HPDE6-E6E7 (cell line): Measurements from ENCODE around the gene SIX2.

Source experiments
- DNase-seq: peaks from one replicate; pipeline ENCODE4 v3.0.0; 2011; ENCODE audit warnings: missing footprints; ENCODE audit errors: extremely low spot score

The SIX2 gene

DNA sequence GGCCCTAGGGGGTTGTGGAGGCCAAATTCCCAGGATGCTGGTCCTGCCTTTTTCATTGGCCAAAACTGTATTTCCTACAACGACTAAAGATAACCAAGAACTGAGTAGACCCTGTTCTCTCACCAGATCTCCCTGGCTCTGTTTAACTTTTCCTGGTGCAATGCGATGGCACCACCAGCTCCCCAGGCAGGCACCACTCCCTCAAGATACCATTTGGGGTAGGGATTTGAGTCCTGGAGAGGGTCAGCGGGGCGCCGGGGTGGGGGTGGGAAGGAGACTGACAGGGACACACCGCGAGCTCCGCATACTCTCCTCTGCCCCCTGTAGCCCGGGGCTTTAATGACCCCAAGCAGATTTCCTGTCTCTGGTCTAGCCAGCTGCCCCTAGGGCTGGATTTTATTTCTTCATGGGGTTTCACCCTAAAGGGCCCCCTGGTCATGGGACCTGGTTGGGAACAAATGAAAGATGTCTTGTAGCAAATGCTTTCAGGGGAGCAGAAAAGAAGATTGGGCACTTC lies 7.3 kb downstream of the SIX2 start:
- DNase-seq, result no peak

DNA sequence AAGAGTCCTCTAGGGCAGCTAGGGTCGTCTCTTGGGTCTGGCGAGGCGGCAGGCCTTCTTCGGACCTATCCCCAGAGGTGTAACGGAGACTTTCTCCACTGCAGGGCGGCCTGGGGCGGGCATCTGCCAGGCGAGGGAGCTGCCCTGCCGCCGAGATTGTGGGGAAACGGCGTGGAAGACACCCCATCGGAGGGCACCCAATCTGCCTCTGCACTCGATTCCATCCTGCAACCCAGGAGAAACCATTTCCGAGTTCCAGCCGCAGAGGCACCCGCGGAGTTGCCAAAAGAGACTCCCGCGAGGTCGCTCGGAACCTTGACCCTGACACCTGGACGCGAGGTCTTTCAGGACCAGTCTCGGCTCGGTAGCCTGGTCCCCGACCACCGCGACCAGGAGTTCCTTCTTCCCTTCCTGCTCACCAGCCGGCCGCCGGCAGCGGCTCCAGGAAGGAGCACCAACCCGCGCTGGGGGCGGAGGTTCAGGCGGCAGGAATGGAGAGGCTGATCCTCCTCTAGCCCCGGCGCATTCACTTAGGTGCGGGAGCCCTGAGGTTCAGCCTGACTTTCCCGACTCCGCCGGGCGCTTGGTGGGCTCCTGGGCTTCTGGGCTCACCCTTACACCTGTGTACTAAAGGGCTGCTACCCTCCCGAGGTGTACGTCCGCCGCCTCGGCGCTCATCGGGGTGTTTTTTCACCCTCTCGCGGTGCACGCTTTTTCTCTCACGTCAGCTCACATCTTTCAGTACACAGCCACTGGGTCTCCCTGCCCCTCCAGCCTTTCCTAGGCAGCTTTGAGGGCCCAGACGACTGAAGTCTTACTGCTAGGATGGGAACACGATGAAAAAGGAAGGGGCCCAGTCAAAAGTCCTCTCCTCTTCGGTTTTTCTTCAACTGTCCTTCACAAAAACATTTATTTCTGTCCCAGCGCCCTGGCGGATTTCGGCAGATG lies 8.1 kb downstream of the SIX2 start:
- no peak for DNase-seq

DNA sequence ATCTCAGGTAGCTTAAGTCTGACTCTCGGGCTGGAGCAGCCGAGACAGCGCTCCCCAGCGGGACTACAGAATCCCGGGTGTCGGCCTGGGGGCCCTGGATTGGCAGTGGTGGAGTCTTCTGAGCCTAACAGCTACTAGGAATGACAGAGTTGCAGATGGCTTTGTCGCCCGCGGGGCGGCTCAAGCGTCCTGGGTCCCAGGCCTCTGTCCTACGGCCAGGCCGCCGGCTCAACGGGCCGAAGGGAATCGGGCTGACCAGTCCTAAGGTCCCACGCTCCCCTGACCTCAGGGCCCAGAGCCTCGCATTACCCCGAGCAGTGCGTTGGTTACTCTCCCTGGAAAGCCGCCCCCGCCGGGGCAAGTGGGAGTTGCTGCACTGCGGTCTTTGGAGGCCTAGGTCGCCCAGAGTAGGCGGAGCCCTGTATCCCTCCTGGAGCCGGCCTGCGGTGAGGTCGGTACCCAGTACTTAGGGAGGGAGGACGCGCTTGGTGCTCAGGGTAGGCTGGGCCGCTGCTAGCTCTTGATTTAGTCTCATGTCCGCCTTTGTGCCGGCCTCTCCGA lies 8.8 kb downstream of the SIX2 start:
- DNase-seq, result no peak

DNA sequence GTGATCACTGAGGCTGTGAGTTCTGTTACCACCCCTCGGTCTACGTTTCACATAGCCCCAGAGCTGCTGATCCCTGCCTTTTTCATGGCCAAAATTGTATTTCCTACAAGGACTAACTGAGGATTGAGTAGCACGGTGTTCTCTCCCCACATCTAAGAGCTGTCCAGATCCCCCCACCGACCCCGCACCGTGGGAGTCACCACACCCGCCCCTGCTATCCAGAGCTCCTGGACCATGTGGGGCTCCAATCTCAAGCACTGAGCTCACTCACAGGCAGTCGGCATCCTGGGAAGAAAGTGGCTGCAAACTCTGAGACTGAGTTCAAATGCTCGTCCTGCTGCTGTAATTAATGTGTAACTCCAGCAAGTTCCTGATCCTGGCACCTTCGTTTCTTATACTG lies 9.7 kb downstream of the SIX2 start:
- no peak for DNase-seq

DNA sequence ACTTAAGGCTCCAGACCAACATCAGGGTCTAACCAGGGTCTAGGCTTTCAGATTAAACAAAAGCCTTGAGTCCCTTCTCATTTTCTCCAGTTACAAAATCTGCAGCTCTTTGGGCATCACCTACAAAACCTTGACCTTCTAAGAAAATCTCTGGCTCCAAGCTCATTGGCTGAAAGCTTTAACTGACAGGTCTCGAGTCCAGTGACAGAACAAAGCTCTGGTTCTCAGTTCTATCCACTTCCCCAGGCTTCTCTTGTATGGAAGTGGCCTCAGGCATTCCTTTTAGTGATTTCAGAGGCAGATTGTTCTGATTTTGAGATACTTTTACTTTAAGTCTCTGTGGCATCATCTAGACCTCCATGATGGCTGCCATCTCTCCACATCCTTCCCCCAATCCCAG lies 11.3 kb downstream of the SIX2 start:
- no peak for DNase-seq

DNA sequence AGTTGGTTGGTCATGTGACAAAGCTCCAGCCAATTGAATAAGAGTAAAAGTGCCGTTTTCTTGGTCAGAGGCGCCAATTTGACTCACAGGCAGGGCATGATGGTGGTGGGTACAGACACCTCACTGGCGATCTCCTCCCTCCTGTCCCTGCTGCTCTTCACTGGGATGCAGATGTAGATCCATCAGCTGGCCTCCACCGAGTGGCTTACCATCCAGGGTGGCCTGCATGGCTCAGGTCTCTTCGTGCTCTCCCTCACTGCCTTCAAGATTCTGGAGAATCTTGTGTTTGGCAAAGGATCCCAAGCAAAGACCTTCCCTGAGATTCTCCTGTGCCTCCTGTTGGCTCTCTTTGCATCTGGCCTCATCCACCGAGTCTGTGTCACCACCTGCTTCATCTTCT lies 12.9 kb downstream of the SIX2 start:
- no peak for DNase-seq

DNA sequence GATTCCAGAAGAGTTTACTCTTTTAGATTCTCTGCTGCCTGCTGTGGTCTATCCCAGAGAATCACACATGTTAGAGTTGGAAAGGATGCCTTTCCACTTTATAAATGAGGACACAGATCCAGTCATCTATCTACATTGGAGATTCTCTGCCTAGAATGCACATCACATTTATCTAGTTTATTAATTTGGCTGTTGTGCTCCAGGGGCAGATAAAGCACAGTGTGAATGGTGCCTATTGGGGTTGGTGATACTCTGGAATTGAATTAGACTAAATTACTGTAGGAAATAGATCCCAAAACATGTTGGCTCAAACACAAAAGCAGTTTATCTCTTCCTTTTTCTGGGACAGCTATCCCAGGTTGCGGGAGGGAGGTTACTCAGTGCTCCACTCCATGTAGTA lies 14.9 kb downstream of the SIX2 start:
- DNase-seq, result no peak

DNA sequence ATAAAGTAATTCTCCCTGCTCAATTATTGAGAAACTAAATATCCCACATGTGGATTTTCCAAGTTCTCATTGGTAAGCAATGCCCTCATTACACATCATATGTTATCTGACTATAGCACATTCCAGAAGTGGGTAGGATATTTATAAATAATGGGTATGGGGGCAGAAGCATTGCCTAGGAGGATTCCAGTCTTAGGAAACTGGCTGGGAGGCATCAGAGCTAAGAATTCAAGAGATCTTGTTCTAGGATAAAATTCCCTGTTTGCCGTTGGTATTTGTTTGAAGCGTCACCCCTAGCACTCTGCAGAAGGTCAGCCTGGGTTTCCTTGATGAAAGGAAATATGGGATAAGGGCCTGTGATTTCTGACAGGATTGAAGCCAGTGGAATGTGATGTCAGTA lies 20.1 kb downstream of the SIX2 start:
- DNase-seq, result no peak

DNA sequence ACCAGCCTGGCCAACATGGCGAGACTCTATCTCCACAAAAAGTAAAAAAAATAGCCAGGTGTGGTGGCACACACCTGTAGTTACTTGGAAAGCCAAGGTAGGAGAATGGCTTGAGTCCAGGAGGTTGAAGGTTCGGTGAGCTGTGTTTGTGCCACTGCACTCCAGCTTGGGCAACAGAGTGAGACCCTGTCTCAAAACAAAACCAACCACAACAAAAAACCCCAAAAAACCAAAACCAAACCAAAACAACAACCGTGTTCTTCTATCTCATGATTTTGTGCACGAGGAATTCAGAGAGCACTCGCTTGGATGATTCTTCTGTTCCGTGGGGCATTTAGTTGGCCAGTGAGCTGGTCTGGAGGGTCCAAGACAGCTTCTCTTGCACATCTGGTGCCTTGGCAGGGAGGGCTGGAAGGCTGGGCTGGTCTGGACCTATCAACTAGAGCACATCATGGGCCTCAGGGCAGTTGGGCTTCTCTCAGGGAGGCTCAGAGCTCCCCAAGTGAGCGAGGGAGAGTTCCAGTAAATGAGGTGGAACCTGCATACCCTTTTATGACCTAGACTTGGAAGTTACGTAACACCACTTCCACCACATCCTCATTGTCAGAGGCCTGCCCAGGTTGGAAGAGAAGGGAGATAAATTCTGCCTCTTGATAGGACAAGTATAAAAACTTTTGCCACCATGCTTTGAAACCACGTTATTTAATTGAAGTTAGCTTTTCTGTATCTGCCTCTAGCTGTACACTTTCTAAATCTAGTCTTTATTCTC lies 25.2 kb downstream of the SIX2 start:
- no peak for DNase-seq

DNA sequence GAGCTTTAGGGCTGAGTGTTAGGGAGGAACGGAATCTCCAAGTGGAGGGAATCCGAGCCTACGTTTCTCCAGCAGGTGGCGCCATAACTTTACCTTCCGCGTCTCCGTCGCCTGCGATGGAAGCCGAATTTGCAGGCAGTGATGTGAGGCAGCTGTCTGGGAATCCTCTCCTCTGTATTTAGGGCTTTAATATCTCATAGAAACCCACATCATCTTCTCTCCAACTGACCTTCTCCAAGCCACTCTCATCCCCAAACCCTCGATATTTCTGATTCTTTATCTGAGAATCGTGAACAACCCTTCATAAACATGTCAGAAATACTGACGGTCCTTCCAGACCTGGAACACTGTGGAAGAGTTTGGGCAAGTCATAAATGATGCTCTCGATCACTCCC lies 27.5 kb downstream of the SIX2 start:
- DNase-seq, result peak; percentile 64

DNA sequence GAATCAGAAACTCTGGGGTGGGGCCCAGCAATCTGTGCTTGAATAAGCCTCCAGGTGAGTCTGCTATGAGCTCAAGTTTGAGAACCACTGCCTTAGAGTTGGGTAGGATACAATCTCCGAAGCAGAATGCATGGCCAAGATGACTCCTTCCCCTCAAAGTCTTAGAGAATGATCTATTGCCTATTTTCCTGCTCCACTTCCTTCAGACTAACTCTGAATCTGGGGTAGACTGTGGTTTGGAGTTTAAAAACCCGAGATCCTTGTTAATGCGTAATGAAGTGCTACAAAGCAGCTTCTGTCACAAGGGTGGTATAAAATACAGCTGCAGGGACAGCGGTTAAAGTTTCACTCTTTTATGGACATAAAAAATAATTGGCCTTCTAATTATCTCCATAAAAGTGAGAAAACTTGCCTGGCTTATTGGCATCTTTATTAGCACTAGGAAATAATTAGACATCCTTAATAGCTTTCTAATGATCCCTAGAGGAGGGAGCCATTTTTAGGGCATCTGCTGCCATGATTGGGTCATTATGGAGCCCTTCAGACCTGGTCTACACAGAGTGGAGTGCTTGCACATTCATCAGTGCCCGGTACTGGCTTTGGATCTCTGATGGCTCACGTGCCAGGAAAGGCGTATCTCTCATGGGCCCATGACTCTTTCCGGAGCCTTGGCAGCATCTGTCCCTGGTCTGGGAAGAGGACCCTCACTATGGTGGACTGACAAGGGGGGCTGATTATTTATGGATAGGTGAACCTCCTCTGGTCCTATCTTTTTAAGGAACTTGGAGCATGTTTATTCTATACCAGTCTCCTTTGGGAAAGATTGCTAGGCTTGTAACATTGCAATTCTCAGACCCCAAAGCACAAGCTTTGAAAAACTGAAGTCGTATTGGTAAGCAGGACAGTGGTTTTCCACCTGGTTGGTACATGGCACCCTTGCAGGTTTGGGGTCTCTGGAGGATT lies 28.2 kb downstream of the SIX2 start:
- no peak for DNase-seq

DNA sequence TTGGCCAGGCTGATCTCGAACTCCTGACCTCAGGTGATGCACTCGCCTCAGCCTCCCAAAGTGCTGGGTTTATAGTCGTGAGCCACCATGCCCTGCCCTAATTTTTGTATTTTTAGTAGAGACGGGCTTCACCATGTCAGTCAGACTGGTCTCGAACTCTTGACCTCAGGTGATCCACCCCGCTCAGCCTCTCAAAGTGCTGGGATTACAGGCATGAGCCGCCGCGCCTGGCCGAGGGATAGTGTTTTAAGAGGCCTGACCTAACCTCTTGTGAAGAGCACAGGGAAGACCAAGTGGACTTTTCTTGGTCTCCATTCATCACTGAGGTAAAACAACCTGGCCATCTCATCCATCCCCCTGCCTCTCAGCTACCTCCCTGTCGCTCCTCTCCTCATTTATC lies 29.7 kb downstream of the SIX2 start:
- no peak for DNase-seq

DNA sequence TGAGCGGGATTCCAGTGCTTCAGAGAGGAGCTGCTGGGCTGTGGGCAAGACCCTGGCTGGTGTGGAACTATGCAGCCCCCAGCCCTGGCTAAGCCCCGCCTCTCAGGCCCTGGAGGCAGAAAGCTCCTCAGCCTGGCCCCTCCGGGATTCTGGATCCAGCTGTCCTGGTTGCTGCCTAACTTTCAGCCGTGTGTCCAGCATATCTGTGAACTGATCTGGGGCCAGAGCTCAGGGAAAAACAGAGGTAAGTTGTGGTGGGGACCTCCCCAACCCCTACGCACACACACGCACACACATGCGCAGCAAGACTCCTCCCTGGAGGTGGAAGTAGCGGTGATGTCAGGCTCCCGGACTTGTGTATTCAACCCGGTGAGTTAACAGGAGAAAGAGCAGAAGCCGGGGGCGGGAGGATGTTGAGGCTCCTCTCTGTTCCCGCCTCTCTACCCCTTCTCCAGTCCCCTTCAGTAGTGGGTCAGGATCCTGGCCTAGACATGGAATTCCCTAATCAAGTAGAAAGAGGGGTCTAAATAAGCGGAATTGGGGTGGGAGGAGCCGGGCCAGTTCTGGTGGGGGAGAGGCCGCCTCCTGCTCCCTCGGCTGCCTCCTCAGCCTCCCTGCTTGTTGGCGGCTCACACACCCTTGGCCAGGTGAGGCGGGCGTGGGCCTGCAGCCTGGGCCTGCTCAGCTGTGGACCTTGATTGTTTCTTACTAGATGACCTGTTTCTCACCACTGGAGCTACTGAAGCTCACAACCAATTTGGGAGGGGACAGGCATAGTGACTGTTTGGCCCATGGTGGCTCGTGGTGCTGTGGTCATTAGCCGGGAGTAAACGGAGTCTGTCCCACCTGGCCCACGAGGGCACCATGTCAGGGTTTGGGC lies 33.4 kb downstream of the SIX2 start:
- no peak for DNase-seq

DNA sequence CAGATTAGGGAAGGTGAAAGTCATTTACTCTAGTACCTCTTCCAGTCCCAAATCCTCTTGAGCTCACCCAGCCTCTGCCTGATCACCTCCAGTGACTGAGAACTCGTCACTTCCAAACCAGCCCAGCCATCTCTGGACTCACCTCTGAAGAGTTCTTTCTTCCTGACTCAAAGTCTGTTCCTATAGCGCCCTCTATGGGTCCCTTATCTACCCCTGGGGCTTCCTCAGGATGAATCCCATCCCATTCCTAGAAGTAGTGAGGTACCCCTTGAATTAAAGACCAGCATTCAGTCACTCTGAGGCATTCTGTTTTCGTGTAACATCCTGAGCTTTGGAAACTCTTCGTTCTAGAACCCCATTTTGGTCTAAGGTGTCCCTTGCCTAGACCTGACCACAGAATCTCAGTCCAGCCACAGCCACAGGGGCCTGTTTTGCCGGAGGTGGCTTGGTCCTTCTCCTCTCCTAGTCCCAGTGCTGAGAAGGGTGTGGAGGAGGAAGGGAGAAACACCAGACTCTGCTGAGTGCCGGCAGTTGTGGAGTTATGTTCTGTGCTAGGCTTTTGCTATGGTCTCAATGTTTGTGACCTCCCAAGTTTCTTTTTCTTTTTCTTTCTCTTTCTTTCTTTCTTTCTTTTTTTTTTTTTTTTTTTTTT lies 35.1 kb downstream of the SIX2 start:
- DNase-seq, result peak; percentile 66

DNA sequence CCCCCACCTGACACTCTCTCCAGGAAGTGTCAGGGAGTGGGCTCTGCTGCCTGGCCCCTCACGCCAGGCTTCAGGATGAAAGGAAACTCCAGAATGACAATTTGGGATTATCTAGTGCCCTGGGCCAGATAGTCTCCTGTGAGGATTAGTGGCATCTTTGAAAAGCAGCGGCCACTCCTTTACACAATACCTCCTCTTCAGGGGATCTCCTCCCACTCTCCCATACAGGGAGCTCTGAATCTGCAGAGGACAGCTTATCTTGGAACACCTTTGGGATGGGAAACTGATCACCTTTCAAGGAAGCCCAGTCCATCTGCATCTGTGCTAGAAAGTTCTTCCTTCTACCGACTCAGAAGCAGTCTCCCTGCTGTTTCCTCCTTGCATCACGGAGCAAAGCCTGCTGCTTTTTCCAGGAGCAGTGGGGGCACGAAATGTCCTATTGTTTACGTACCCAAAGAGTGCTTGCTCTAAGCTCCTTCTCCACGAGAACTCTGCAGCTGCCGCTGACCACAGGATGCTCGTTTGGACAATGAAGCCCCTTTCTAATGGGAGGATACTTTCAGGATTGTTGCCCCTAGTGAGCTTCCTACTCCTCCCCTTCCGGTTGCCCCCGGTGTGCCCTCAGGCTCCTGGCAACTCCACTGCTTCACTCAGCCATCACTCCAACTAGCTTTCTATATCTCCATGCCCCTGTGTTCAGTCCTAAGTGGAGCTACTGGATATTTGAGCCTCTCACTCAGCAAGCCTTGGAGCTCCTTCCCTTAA lies 36.3 kb downstream of the SIX2 start:
- DNase-seq, result no peak

DNA sequence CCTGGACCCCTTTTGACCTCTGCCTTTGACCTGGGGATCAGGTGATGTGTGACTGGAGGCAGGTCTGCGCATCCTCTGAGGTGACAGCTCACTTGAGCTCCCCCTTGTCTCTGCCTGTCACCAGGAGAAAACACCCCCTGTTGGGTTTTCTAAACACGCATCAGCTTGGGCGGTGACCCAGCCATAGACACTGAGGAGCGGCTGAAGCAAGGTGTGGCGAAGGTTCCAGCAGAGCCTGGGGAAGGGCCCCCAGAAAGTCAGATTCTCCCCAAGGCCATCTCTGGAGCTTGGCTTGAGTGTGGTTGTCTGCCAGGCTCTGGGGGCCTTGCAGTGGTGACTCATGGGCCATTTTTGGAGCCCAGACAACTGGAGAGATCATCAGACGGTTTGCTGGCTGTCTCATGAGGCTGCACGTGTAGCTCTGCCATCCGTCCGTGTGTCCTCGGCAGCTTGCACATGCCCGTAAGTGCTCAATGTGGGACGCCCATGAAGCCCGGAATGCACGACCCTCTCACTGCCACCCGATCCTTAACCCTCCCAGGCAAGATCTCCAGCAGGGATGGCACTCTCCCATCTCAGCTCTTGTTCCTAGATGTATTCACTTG lies 38.3 kb downstream of the SIX2 start:
- DNase-seq, result no peak

DNA sequence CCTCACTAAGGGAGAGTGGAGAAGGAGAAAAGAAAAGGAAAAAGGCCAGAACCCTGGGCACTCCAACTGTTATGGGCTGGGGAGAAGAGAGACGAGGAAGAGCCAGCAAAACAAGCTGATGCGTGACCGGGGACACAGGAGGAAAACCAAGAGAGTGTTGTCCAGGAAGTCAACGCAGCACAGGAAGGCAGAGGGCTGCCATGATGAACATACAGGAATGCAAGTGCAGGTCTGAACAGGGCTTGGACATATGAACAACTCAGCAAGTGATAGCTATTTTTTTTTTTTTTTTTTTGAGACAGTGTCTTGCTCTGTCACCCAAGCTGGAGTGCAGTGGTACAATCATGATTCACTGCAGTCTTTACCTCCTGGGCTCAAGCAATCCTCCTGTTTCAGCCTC lies 39.3 kb downstream of the SIX2 start:
- DNase-seq, result peak; percentile 55

DNA sequence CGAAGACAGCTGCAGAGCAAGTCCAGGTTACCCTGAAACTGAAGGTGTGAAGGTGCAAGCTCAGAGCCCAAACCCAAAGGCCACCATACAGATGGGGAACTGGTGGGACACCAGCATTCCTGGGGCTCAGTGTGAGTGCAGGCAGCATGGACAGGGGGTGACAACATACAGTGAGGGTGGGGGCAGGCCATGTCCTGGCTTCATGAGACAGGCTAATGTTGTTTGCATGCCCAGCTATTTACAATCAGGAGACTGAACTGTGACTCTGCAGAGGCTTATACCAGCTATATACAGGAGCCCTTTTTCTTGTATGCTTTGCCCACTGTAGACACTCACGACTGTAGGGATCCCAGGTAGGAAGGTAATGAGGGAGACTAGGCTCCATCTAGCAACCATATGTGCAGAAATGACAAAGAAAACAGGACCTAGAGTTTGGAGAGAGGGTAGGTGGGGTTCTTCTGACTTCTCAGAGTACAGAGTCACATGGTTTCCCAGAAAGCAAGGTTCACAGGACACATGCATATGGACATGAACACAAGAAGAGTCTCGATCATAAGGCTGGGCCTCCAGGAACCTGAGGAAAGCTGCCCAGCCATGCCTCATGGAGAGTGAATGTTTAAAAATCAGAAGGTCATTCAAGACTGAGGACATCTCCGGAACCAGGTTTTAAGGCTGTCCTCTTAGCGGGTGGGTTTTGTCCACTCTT lies 41.4 kb downstream of the SIX2 start:
- no peak for DNase-seq
